Activated CD4-positive, alpha-beta memory T cell treated with anti-CD3 and anti-CD28 coated beads for 36 hours (primary cell): ENCODE data around the gene HILPDA. TPM values are rescaled to one million over a fixed set of nuclear protein-coding genes. Genes with fewer than 3 reads are reported as not detected.
A peak's percentile ranks its signal among the peaks of the same experiment; 100 is the strongest.

Experiments used
- CTCF ChIA-PET: fragments of 350-600 bp; sonication (Branson Sonifier 250); formaldehyde crosslinking; loops from one replicate; lab custom pipeline; 2021; ENCODE audit warnings: antibody characterized with exemption, inconsistent platforms; lab: Charles Lee
- POLR2A ChIA-PET: fragments of 350-600 bp; sonication (Branson Sonifier 250); formaldehyde crosslinking; loops from one replicate; lab custom pipeline; 2021; ENCODE audit warnings: antibody characterized with exemption; lab: Charles Lee
- DNase-seq: peaks from one replicate; pipeline ENCODE4 v3.0.0-alpha.2; 2020
- H3K27ac Mint-ChIP-seq: one replicate; pipeline ENCODE4 v1.8.0; 2021; ENCODE audit warnings: mixed read lengths
- H3K27me3 Mint-ChIP-seq: one replicate; pipeline ENCODE4 v1.8.0; 2021; ENCODE audit warnings: mixed read lengths
- H3K36me3 Mint-ChIP-seq: one replicate; pipeline ENCODE4 v1.8.0; 2021; ENCODE audit warnings: mixed read lengths
- H3K4me1 Mint-ChIP-seq: one replicate; pipeline ENCODE4 v1.8.0; 2021; ENCODE audit warnings: low read depth, mixed read lengths
- H3K4me3 Mint-ChIP-seq: one replicate; pipeline ENCODE4 v1.8.0; 2021; ENCODE audit warnings: mild to moderate bottlenecking, mixed read lengths
- H3K9me3 Mint-ChIP-seq: one replicate; pipeline ENCODE4 v1.8.0; 2021; ENCODE audit warnings: mixed read lengths
- intact Hi-C: fragments of 100-400 bp; cut with micrococcal nuclease; formaldehyde crosslinking; loops from one replicate; pipeline ENCODE4 v1.15.1; 2023
- total RNA-seq, 2 experiments: library from RNA; stranded (reverse); gene quantifications; one replicate each; pipeline ENCODE4 v1.2.3, GENCODE V29; 2021

Gene HILPDA
- total RNA-seq, 2 experiments from 2014 or later = 48.6 to 48.8 TPM

- ChIA-PET POLR2A (no interaction called here), CTCF (interaction anchor here (0.6 to 4.6 kb wide), 6 partner anchors 9 to 42 kb away, joined by 3 to 33 read pairs (median 6); no protein-coding TSS in a partner anchor)
- no peaks in the 10 kb centered on the region for H3K9me3 Mint-ChIP-seq
- DNase-seq = no peak
- no peak overlapping the region for H3K4me3 Mint-ChIP-seq
- no peaks in the 10 kb centered on the region for H3K4me1 Mint-ChIP-seq
- H3K27ac Mint-ChIP-seq = no peak overlapping the region
- H3K27me3 Mint-ChIP-seq = no peaks in the 10 kb centered on the region
- intact Hi-C loops = no loop called here
- H3K36me3 Mint-ChIP-seq = no peaks in the 10 kb centered on the region
Observed at GRCh38 chr7:128419257-128419656, 36.4 kb upstream of the HILPDA start.

- Mint-ChIP-seq H3K4me3 (no peak overlapping the region), H3K27me3 (no peaks in the 10 kb centered on the region), H3K9me3 (no peaks in the 10 kb centered on the region), H3K36me3 (no peaks in the 10 kb centered on the region), H3K27ac (no peak overlapping the region), H3K4me1 (no peaks in the 10 kb centered on the region)
- DNase-seq = no peak
- ChIA-PET CTCF (no interaction called here), POLR2A (no interaction called here)
- intact Hi-C loops = loop anchor here (10.0 kb wide), 1 partner anchor 444 kb away; the partner anchor contains the start of gene ATP6V1F
Observed at GRCh38 chr7:128420773-128421172, 34.9 kb upstream of the HILPDA start.

- H3K4me1 Mint-ChIP-seq = no peaks in the 10 kb centered on the region
- CTCF ChIA-PET = no interaction called here
- H3K27me3 Mint-ChIP-seq = no peaks in the 10 kb centered on the region
Observed at GRCh38 chr7:128421384-128421783, 34.3 kb upstream of the HILPDA start.

GRCh38 chr7:128422037-128422436 lies 33.6 kb upstream of the HILPDA start:
- no peak for DNase-seq
- Mint-ChIP-seq H3K9me3 (no peaks in the 10 kb centered on the region), H3K4me3 (no peak overlapping the region), H3K27me3 (no peaks in the 10 kb centered on the region), H3K27ac (no peak overlapping the region), H3K4me1 (no peaks in the 10 kb centered on the region), H3K36me3 (no peaks in the 10 kb centered on the region)
- intact Hi-C loops = loop anchor here (10.0 kb wide), 1 partner anchor 443 kb away; the partner anchor contains the start of gene ATP6V1F
- POLR2A ChIA-PET = no interaction called here
- CTCF ChIA-PET = interaction anchor here (1.0 to 8.9 kb wide), 2 partner anchors 38 to 74 kb away, joined by 4 to 381 read pairs; no protein-coding TSS in a partner anchor

More at GRCh38 chr7:128421384-128421783, 34.3 kb upstream of the HILPDA start:
- intact Hi-C loops = loop anchor here (10.0 kb wide), 1 partner anchor 443 kb away; the partner anchor contains the start of gene ATP6V1F
- Mint-ChIP-seq H3K4me3 (no peak overlapping the region), H3K27ac (no peak overlapping the region), H3K36me3 (no peaks in the 10 kb centered on the region), H3K9me3 (no peaks in the 10 kb centered on the region)
- POLR2A ChIA-PET = no interaction called here
- no peak for DNase-seq

GRCh38 chr7:128422842-128423241 lies 32.8 kb upstream of the HILPDA start:
- Mint-ChIP-seq H3K27ac (no peak overlapping the region), H3K4me1 (no peaks in the 10 kb centered on the region), H3K27me3 (no peaks in the 10 kb centered on the region), H3K9me3 (no peaks in the 10 kb centered on the region), H3K36me3 (no peaks in the 10 kb centered on the region), H3K4me3 (no peak overlapping the region)
- POLR2A ChIA-PET = no interaction called here
- DNase-seq = no peak
- CTCF ChIA-PET = interaction anchor here (0.9 to 8.9 kb wide), 6 partner anchors 11 to 75 kb away, joined by 3 to 381 read pairs (median 4); partner anchors contain the start of genes HILPDA and IMPDH1
- intact Hi-C loops = loop anchor here (10.0 kb wide), 1 partner anchor 442 kb away; the partner anchor contains the start of gene ATP6V1F

- POLR2A ChIA-PET = interaction anchor here (1.2 kb wide), 1 partner anchor 20 kb away, joined by 5 read pairs; no protein-coding TSS in a partner anchor
- CTCF ChIA-PET = interaction anchor here (0.7 to 8.9 kb wide), 20 partner anchors 12 to 134 kb away, joined by 3 to 381 read pairs (median 18); partner anchors contain the start of genes HILPDA, IMPDH1, METTL2B and RBM28
- no peaks in the 10 kb centered on the region for H3K36me3 Mint-ChIP-seq
- no peaks in the 10 kb centered on the region for H3K9me3 Mint-ChIP-seq
- peaks cover 9% of the 10 kb centered on the region for H3K27me3 Mint-ChIP-seq
- DNase-seq = no peak
- no peaks in the 10 kb centered on the region for H3K4me1 Mint-ChIP-seq
- H3K4me3 Mint-ChIP-seq = no peak overlapping the region
- H3K27ac Mint-ChIP-seq = no peak overlapping the region
- intact Hi-C loops = loop anchor here (1.0 to 10.0 kb wide), 5 partner anchors 14 to 458 kb away; partner anchors contain the start of gene ATP6V1F
Observed at GRCh38 chr7:128424686-128425275, 30.9 kb upstream of the HILPDA start.

- intact Hi-C loops = loop anchor here (1.0 to 10.0 kb wide), 5 partner anchors 16 to 456 kb away; partner anchors contain the start of gene ATP6V1F
- ChIA-PET CTCF (interaction anchor here (0.7 to 8.9 kb wide), 29 partner anchors 11 to 542 kb away, joined by 3 to 381 read pairs (median 6); partner anchors contain the start of genes HILPDA, IMPDH1, METTL2B and RBM28), POLR2A (interaction anchor here (1.2 kb wide), 1 partner anchor 21 kb away, joined by 5 read pairs; no protein-coding TSS in a partner anchor)
- peak; percentile 89 for DNase-seq
- Mint-ChIP-seq H3K36me3 (no peaks in the 10 kb centered on the region), H3K4me1 (no peaks in the 10 kb centered on the region), H3K4me3 (no peak overlapping the region), H3K9me3 (no peaks in the 10 kb centered on the region), H3K27ac (no peak overlapping the region), H3K27me3 (peaks cover 9% of the 10 kb centered on the region)
Observed at GRCh38 chr7:128425850-128426249, 29.8 kb upstream of the HILPDA start.

GRCh38 chr7:128427289-128427891 lies 28.3 kb upstream of the HILPDA start:
- Mint-ChIP-seq H3K4me3 (no peak overlapping the region), H3K27me3 (peaks cover 9% of the 10 kb centered on the region), H3K27ac (no peak overlapping the region), H3K4me1 (no peaks in the 10 kb centered on the region), H3K36me3 (no peaks in the 10 kb centered on the region), H3K9me3 (no peaks in the 10 kb centered on the region)
- ChIA-PET CTCF (interaction anchor here (0.7 to 8.9 kb wide), 29 partner anchors 9 to 459 kb away, joined by 3 to 381 read pairs (median 7); partner anchors contain the start of genes HILPDA, IMPDH1, METTL2B and RBM28), POLR2A (interaction anchor here (1.1 to 1.3 kb wide), 2 partner anchors 33 to 34 kb away, joined by 4 to 7 read pairs; no protein-coding TSS in a partner anchor)
- peak; percentile 30 for DNase-seq
- intact Hi-C loops = loop anchor here (1.0 to 10.0 kb wide), 3 partner anchors 32 to 455 kb away; partner anchors contain the start of gene ATP6V1F

GRCh38 chr7:128430207-128430606 lies 25.5 kb upstream of the HILPDA start:
- H3K4me3 Mint-ChIP-seq = no peak overlapping the region
- no peak for DNase-seq

GRCh38 chr7:128431221-128431620 lies 24.5 kb upstream of the HILPDA start:
- ChIA-PET CTCF (interaction anchor here (1.3 to 8.9 kb wide), 3 partner anchors 17 to 29 kb away, joined by 4 to 381 read pairs (median 24); no protein-coding TSS in a partner anchor), POLR2A (no interaction called here)
- Mint-ChIP-seq H3K27ac (no peak overlapping the region), H3K4me1 (no peaks in the 10 kb centered on the region), H3K9me3 (no peaks in the 10 kb centered on the region), H3K4me3 (no peak overlapping the region), H3K36me3 (no peaks in the 10 kb centered on the region), H3K27me3 (peaks cover 12% of the 10 kb centered on the region)
- intact Hi-C loops = no loop called here
- no peak for DNase-seq

More at GRCh38 chr7:128430207-128430606, 25.5 kb upstream of the HILPDA start:
- Mint-ChIP-seq H3K27me3 (peaks cover 12% of the 10 kb centered on the region), H3K36me3 (no peaks in the 10 kb centered on the region), H3K9me3 (no peaks in the 10 kb centered on the region), H3K4me1 (no peaks in the 10 kb centered on the region), H3K27ac (no peak overlapping the region)
- ChIA-PET POLR2A (no interaction called here), CTCF (interaction anchor here (1.3 to 8.9 kb wide), 3 partner anchors 18 to 45 kb away, joined by 4 to 381 read pairs (median 45); partner anchors contain the start of gene METTL2B)
- intact Hi-C loops = no loop called here

GRCh38 chr7:128431754-128432153 lies 23.9 kb upstream of the HILPDA start:
- Mint-ChIP-seq H3K27me3 (peaks cover 12% of the 10 kb centered on the region), H3K27ac (no peak overlapping the region), H3K4me3 (no peak overlapping the region), H3K36me3 (no peaks in the 10 kb centered on the region), H3K9me3 (no peaks in the 10 kb centered on the region), H3K4me1 (no peaks in the 10 kb centered on the region)
- ChIA-PET POLR2A (no interaction called here), CTCF (interaction anchor here (1.1 to 2.6 kb wide), 3 partner anchors 24 to 31 kb away, joined by 3 to 24 read pairs (median 4); partner anchors contain the start of gene HILPDA)
- no peak for DNase-seq
- intact Hi-C loops = no loop called here
